Spleen (tissue), 7 donors: ENCODE results near the gene PPP1R13B.

Experiments
- POLR2A ChIP-seq, 3 donors: fragments of 450-650 bp; IDR thresholded peaks; one replicate each; pipeline ENCODE4 v1.5.1; 2017; ENCODE audit warnings: antibody characterized with exemption in 3 of 3, mild to moderate bottlenecking in 1 of 3
- POLR2AphosphoS5 ChIP-seq, 3 donors: sonication (generic); formaldehyde crosslinking; IDR thresholded peaks; one replicate each; pipeline ENCODE4 v1.5.1; 2017; ENCODE audit warnings: antibody characterized with exemption in 3 of 3
- TF ChIP-seq, protein P1 (sequence below), 11 experiments: fragments of 200-600 bp in 7 of 11; fragments of 450-650 bp in 4 of 11; sonication (generic) in 4 of 11; IDR thresholded peaks in 8 of 11; conservative IDR thresholded peaks in 3 of 11; 1 replicate in 7 of 11; 2 replicates in 4 of 11; pipeline versions ENCODE4 v1.4.0 to v1.8.0; 2016 to 2021; ENCODE audit warnings: antibody characterized with exemption in 11 of 11, inconsistent platforms in 4 of 11, mild to moderate bottlenecking in 1 of 11
- donor health status: DM: no; HTN: no; CAD: no; lungs with moderate emphysema.
- donor health status: DM: no; HTN: no; CAD: no.
- donor health status: DM: no; HTN: no; CAD: no.

DNA sequence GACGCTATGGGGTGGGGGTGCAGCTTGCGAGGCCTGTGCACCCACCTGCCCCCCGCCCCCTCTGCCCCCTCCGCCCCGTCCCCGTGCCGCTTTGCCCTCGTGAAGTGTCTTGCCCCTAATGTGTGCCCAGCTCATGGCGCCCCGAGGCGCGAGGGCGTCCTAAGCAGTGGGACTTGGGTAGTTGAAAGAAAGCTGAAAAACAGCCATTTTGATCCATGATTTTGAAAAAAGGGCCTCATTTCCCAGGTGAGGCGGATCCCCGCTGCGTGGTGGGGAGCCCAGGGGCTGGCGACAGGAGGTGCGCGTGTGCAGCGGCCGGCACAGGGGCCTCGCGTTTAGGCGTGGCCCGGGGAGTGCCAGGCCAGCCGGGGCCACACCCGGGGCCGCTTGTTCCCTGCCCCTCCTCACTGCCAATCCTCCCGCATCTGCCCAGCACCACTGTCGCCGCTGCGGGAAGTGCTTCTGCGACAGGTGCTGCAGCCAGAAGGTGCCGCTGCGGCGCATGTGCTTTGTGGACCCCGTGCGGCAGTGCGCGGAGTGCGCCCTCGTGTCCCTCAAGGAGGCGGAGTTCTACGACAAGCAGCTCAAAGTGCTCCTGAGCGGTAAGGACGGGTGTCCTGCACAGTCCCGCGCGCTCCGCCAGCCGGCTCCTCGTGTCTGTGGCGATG is 119.9 kb downstream of the PPP1R13B start:
- TF ChIP-seq, protein P1, sequence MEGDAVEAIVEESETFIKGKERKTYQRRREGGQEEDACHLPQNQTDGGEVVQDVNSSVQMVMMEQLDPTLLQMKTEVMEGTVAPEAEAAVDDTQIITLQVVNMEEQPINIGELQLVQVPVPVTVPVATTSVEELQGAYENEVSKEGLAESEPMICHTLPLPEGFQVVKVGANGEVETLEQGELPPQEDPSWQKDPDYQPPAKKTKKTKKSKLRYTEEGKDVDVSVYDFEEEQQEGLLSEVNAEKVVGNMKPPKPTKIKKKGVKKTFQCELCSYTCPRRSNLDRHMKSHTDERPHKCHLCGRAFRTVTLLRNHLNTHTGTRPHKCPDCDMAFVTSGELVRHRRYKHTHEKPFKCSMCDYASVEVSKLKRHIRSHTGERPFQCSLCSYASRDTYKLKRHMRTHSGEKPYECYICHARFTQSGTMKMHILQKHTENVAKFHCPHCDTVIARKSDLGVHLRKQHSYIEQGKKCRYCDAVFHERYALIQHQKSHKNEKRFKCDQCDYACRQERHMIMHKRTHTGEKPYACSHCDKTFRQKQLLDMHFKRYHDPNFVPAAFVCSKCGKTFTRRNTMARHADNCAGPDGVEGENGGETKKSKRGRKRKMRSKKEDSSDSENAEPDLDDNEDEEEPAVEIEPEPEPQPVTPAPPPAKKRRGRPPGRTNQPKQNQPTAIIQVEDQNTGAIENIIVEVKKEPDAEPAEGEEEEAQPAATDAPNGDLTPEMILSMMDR (IDR thresholded peaks at IDR 0.05 in 8 of 11, conservative IDR thresholded peaks at IDR 0.05 in 3 of 11) = no peak
- TF ChIP-seq POLR2AphosphoS5 (IDR thresholded peaks at IDR 0.05) (peak in 1 of 3 donors; percentile 7), POLR2A (IDR thresholded peaks at IDR 0.05) (no peak)
